Cardiac septum (tissue), 1 donor: ENCODE results near the gene TIMELESS. TPM values are rescaled to one million over a fixed set of nuclear protein-coding genes. Genes with fewer than 3 reads are reported as not detected.

Experiments used
- DNase-seq: peaks from one replicate; pipeline ENCODE4 v3.0.0-alpha.2; 2020; ENCODE audit warnings: low spot score
- intact Hi-C: fragments of 100-400 bp; cut with DNase I; formaldehyde crosslinking; loops from one replicate; pipeline ENCODE4 v1.14.0; 2022
- total RNA-seq: library from RNA; stranded (reverse); fragmentation: NEBNext Ultra II Directional; extraction: Animal tissue kit (Norgen Biotek cat#: 25700); gene quantifications from one replicate; pipeline ENCODE4 v1.2.1, GENCODE V29; 2021
- donor health status: DM: no; HTN: no; CAD: no.

The TIMELESS gene
- total RNA-seq, 1 donor from 2014 or later = 2.0 TPM

DNA sequence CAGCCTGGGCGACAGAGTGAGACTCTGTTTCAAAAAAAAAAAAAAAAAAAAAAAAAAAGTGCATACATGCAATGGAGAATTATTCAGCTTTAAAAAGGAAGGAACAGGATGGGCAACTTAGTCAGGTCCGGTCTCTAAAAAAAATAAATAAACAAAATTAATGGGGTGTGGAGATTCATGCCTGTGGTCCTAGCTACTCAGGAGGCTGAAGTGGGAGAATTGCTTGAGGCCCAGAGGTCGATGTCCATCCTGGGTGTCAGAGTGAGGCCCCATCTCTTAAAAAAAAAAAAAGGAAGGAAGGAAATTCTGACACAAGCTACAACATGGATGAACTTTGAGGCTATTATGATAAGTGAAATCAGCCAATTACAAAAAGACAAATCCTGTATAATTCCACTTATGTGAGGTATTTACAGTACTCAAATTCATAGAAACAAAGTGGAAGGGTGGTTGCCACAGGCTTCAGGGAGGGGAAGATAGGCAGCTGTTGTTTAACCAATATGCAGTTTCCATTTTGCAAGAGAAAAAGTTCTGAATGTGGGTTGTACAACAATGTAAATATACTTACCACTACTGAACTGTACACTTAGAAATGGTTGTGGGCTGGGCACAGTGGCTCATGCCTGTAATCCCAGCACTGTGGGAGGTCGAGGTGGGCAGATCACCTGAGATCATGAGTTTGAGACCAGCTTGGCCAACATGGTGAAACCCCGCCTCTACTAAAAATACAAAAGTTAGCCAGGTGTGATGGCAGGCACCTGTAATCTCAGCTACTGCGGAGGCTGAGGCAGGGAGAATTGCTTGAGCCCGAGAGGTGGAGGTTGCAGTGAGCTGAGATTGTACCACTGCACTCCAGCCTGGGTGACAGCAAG is 74.3 kb downstream of the TIMELESS start:
- intact Hi-C loops = no loop called here

DNA sequence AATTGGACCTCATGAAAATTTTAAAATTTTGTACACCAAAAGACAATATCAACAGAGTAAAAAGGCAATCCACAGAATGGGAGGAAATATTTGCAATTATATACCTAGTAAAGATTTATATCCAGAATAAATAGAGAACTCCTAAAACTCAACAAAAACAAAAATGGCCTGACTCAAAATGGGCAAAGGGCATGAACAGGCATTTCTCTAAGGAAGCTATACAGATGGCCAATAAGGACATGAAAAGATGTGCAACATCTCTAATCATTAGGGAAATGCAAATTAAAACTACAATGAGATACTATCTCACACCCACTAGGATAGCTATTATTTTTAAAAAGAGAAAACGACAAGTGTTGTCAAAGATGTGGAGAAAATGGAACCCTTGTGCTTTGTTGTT is 75.7 kb downstream of the TIMELESS start:
- intact Hi-C loops = no loop called here

More for the DNA sequence above, 74.3 kb downstream of the TIMELESS start:
- no peak for DNase-seq

DNA sequence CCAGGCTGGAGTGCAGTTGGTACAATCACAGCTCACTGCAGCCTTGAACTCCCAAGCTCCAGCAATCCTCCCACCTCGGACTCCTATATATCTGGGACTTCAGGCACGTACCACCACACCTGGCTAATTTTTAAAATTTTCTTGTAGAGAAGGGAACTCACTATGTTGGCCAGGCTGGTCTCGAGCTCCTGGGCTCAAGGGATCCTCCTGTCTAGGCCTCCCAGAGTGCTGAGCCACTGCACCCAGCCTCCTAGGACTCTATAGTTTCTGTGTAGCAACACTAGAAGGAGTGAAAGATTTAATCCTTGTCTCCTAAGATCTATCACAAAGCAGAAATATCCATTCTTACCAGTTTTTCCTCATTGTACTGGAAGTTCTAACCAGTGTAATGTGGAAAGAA is 82.3 kb downstream of the TIMELESS start:
- intact Hi-C loops = no loop called here
- DNase-seq = no peak

More for the DNA sequence above, 75.7 kb downstream of the TIMELESS start:
- DNase-seq = no peak

Other genes starting within 250 kb of the TIMELESS start
- gene RNF41, start 227.5 kb downstream of the TIMELESS start, total RNA-seq = 40.7 TPM
- gene NABP2, start 225.1 kb downstream of the TIMELESS start, total RNA-seq = 19.6 TPM
- not detected for gene SLC39A5, start 219.4 kb downstream of the TIMELESS start, total RNA-seq
- gene ANKRD52, start 191.0 kb downstream of the TIMELESS start, total RNA-seq = 28.8 TPM
- gene COQ10A, start 182.5 kb downstream of the TIMELESS start, total RNA-seq = 86.8 TPM
- gene CS, start 149.1 kb downstream of the TIMELESS start, total RNA-seq = 570 TPM
- gene CNPY2, start 133.4 kb downstream of the TIMELESS start, total RNA-seq = 38.0 TPM
- 46.3 TPM for gene PAN2, start 115.4 kb downstream of the TIMELESS start, total RNA-seq
- not detected for gene IL23A, start 110.5 kb downstream of the TIMELESS start, total RNA-seq
- gene STAT2, start 89.3 kb downstream of the TIMELESS start, total RNA-seq = 41.1 TPM
- not detected for gene APOF, start 86.6 kb downstream of the TIMELESS start, total RNA-seq
- 0.48 TPM for gene MIP, start 5.2 kb upstream of the TIMELESS start, total RNA-seq
- gene SPRYD4, start 19.2 kb upstream of the TIMELESS start, total RNA-seq = 3.3 TPM
- 0.38 TPM for gene GLS2, start 38.7 kb upstream of the TIMELESS start, total RNA-seq
- 23.0 TPM for gene RBMS2, start 72.4 kb upstream of the TIMELESS start, total RNA-seq
- 49.0 TPM for gene BAZ2A, start 180.9 kb upstream of the TIMELESS start, total RNA-seq
- gene ATP5F1B, start 196.6 kb upstream of the TIMELESS start, total RNA-seq = 2,154 TPM
- gene PTGES3, start 238.9 kb upstream of the TIMELESS start, total RNA-seq = 121 TPM